ENCODE data around the gene WDR6.

WDR6 gene

DNA sequence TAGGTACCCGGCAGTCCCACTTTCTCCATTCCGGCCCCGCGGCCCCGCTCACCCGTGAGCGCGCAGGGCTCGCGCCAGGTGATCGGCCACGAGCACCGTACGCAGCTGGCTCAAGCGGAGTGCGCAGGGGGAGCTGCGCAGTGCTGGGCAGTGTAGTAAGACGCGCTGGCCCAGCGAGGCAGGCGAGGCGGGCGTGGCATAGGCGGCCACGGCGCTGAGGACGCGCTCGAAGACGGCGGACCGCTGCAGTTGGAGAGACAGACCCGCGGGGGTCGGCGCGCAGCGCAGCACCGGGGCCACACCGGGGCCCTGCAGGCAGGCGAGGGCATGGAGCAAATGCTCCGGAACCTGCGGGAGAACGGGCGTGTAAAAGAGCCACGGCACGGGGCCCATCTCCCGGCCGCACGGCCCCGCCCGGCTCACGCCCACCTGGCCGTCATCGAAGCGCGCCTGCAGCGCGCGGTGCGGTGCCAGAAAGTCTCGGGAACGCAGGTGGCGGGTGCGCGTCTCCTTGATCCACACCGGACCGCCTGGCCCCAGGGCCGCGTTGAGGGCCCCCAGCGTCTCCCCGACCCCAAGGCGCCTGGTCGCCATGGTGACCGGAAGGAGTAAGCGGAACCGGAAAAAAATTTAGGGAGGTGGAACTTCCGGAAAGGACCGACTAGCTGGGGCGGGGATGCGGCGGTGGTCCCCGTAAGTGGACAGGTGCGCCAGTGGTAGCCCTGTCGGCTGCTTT lies 10.9 kb downstream of the WDR6 start, which contains the start of gene DALRD3:
DALRD3 (minus strand) TSS at position 610 of the 736 bp plus-strand sequence; CDS start at position 594, 16 bp downstream.
- TF ChIP-seq, protein P1, sequence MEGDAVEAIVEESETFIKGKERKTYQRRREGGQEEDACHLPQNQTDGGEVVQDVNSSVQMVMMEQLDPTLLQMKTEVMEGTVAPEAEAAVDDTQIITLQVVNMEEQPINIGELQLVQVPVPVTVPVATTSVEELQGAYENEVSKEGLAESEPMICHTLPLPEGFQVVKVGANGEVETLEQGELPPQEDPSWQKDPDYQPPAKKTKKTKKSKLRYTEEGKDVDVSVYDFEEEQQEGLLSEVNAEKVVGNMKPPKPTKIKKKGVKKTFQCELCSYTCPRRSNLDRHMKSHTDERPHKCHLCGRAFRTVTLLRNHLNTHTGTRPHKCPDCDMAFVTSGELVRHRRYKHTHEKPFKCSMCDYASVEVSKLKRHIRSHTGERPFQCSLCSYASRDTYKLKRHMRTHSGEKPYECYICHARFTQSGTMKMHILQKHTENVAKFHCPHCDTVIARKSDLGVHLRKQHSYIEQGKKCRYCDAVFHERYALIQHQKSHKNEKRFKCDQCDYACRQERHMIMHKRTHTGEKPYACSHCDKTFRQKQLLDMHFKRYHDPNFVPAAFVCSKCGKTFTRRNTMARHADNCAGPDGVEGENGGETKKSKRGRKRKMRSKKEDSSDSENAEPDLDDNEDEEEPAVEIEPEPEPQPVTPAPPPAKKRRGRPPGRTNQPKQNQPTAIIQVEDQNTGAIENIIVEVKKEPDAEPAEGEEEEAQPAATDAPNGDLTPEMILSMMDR (IDR thresholded peaks at IDR 0.05), result no peak

DNA sequence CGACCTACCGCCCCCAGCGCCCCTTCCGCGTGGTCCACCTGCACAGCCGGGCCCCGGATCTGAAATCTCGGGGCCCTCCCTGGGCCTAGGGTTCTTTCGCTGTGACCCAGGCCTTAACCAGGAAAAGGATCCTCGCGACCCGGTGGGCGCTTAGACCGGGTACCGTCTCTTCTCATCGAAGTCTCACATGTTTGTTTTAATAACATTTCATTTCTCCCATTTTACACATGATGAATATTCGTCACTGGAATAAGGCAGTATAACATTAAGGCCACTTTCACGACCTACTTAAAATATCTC lies 11.5 kb downstream of the WDR6 start:
- TF ChIP-seq, protein P1 (IDR thresholded peaks at IDR 0.05), result no peak

DNA sequence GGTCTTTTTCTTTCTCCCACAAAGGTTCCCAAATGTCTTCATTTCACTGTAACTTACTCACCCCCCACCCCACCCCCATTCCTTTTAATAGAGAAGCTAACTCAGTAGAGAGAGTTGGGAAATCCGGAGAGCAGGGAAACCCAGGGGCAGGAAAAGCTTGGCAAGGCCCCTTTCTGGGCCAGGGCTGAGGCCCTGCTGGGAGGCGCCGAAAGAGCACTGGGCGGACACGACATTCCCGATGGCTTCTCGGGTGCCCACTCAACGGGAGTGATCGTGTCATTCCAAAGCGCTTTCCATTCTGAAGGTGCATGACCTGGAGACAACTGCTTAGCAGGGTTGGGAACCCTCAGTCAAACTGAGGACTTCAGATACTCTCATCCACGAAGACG lies 12.7 kb downstream of the WDR6 start:
- TF ChIP-seq, protein P1 (IDR thresholded peaks at IDR 0.05), result no peak

DNA sequence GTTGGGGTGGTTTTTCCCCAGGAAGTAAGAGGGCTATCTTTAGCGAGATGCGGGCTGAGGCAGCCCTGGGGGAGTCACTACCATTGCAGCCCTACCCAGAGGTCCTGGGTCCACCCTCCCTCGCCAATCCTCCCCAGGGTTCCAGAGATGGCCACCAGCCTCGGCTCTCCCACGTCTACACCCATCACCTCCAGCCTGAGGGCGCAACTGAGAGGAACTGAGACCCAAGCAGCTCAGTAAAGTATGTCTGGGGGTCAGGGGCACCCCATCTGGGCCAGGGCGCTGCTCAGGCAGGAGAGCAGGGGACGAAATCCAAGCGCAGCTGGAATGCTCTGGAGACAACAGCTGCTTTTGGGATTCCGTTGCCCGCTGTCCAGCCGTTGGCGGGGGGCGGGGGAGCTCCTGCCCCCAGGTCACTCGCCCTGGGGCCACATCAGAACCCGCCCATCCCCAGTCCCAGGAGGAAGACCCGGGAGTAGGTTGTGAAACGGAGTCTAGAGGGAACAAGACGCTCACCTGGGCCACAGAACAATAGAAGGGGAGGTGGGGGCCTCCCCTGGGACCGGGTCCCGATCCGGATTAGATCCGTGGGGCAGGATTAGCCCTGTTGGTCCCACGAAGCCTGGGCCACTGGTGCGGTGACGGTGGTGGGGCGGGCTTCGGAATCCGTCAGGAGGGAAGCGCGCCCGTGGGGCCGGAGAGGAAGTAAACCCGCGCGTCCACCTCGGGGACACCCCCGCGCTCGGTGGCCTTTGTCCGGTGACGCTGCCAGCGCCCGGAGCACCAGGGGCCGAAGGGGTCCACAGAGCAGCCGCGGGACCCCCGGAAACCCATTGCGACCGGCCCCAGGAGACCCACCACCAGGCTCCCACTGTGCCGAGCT lies 13.4 kb downstream of the WDR6 start:
- TF ChIP-seq, protein P1 (IDR thresholded peaks at IDR 0.05), result no peak

- TF ChIP-seq, protein P1 (IDR thresholded peaks at IDR 0.05), result no peak
Observed at GRCh38 chr3:49021213-49021812, 14.1 kb downstream of the WDR6 start.

DNA sequence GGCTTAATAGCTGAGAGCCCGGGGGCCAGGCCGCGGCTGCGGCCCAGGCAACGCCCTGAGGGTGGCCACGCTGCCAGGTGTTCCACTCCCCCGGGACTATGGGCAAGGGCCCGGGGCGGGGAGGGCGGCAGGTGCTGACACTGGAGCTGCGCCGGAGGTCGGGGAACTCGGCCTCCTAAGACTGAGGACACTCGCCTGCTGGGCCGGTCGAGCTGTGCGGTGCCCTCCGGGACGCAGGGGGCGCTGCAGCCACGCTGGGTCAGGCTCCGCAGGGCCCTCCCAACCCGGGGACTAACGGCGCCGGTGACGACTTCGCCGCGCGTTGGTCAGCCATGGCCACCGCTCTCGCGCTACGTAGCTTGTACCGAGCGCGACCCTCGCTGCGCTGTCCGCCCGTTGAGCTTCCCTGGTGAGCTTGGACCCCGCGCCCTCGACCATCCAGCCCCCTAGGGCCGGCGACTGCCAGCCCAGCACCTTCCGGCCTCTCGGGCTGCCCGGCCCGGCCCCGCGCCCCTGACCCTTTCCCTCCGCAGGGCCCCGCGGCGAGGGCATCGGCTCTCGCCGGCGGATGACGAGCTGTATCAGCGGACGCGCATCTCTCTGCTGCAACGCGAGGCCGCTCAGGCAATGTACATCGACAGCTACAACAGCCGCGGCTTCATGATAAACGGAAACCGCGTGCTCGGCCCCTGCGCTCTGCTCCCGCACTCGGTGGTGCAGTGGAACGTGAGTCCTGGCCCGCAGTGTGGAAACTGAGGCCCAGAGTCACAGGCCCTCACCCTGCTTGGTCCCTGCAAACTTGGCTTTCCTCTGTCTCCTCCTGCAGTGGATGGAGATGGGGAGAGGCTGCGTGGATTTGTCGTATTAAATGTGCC lies 14.9 kb downstream of the WDR6 start, which contains the start of gene NDUFAF3:
NDUFAF3 (plus strand) TSS at position 309 of the 875 bp plus-strand sequence; CDS start at position 333, 24 bp downstream.
- TF ChIP-seq, protein P1 (IDR thresholded peaks at IDR 0.05), result peak; percentile 90
